Retinal pigment epithelial cell (primary cell): ENCODE data around the gene ECT2.

ENCODE experiments used
- DNase-seq: peaks from one replicate; pipeline ENCODE4 v3.0.0-alpha.2; 2010; ENCODE audit warnings: low read depth
- H3K4me3 ChIP-seq: 2 replicates; pipeline ENCODE4 v1.5.1; 2011; ENCODE audit warnings: mild to moderate bottlenecking, low read length, control low read depth, moderate library complexity
- TF ChIP-seq, protein P1 (sequence below): conservative IDR thresholded peaks from 2 replicates; pipeline ENCODE4 v1.5.1; 2011; ENCODE audit warnings: low read depth, low read length, control low read depth, inconsistent platforms

Gene ECT2

DNA sequence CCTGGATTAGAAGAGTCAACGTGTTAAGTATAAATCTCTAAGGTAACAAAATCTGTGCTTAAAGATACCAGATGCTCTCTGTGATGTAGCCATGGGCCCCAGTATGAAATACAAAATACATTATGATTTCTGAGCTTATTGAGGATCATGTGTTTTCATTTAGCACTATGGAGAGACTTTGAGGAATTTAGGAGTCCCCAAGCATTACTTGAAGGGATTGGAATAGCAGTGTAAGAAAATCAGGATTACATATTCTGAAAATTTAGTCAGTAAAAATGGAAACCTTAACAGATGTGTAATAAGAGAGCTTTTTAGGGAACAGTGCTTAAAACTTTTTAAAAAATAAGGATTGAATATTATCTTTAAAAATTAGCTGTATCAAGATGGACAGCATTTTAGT lies 35.5 kb downstream of the ECT2 start:
- TF ChIP-seq, protein P1, sequence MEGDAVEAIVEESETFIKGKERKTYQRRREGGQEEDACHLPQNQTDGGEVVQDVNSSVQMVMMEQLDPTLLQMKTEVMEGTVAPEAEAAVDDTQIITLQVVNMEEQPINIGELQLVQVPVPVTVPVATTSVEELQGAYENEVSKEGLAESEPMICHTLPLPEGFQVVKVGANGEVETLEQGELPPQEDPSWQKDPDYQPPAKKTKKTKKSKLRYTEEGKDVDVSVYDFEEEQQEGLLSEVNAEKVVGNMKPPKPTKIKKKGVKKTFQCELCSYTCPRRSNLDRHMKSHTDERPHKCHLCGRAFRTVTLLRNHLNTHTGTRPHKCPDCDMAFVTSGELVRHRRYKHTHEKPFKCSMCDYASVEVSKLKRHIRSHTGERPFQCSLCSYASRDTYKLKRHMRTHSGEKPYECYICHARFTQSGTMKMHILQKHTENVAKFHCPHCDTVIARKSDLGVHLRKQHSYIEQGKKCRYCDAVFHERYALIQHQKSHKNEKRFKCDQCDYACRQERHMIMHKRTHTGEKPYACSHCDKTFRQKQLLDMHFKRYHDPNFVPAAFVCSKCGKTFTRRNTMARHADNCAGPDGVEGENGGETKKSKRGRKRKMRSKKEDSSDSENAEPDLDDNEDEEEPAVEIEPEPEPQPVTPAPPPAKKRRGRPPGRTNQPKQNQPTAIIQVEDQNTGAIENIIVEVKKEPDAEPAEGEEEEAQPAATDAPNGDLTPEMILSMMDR = no peak
- no peak for DNase-seq

DNA sequence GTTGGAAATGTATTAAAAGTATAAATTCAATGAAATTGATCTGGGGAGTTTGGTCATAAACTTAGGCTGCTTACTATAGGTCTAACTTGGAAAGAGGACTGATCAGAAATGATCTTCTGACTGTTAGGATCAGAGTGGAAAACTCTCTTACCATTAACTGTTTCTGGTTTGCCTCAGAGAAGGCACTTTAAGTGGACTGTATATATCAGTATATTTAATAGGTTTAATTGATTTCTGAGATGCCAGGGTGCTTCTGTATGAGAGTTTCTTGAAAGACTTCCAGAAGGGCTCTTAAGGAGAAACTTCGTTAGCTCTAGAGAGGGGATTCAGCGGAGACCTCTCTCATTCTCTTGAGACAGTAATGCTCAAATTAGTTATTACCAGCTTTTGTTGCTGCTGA lies 36.5 kb downstream of the ECT2 start:
- no peak overlapping the region for H3K4me3 ChIP-seq
- no peak for DNase-seq
- TF ChIP-seq, protein P1 = no peak

More for the DNA sequence above, 35.5 kb downstream of the ECT2 start:
- no peak overlapping the region for H3K4me3 ChIP-seq

DNA sequence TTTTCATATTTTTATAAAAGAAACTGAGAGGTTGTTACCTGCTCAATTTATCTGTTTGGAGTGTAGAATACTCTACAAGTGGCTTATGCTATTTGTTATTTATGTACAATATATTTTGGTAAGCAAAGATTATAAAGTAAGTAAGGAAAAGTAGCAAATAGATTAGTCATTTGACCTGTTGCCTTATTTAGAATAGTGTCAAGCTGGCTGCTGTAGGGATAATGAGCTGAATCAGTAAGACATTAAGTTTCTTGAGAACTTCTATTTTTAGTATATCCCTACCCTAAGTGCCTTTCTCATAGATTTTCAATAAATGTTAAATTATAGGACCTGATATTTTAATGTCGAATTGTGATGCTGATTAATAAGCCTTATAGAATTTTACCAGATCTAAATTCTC lies 37.2 kb downstream of the ECT2 start:
- DNase-seq = peak; percentile 72
- TF ChIP-seq, protein P1 = no peak
- H3K4me3 ChIP-seq = no peak overlapping the region

DNA sequence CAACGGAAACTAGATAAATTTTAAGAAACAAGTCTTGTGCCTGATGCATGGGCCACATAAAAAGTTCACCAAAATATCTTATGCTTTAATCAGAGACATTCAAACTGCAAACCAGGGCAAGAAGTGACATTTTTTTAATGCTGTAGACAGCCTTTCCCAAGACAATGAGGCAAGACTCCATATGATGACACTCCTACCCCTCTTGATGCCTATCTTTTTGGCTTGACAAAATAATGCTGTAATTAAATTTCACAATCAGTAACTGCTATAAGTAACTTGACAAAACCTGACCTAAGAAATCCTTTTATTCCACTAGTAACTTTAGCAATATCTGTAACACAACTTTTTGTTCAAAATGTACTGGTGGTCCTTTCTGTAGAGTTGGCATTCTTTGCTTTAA lies 48.7 kb downstream of the ECT2 start:
- H3K4me3 ChIP-seq = no peak overlapping the region

DNA sequence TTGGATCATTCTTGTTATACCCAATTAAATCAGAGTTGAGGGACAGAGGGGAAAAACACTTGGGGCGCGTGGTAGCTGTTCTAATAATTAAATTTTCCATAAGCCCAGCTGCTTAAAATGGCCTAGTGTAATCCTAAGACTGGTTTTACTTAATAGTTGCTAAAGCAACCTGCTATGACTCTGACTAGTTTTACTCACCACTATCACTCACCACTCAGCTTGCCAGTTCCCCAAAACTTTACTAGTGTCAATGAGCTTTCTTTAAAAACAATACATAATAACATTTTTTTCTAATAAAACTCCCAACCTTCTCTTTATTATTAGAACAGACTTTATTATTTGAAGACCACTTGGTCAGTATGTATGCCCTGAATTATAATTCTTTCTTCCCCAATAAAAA lies 49.6 kb downstream of the ECT2 start:
- H3K4me3 ChIP-seq = no peak overlapping the region
- TF ChIP-seq, protein P1 = no peak
- DNase-seq = no peak

More for the DNA sequence above, 48.7 kb downstream of the ECT2 start:
- no peak for DNase-seq
- TF ChIP-seq, protein P1 = no peak

DNA sequence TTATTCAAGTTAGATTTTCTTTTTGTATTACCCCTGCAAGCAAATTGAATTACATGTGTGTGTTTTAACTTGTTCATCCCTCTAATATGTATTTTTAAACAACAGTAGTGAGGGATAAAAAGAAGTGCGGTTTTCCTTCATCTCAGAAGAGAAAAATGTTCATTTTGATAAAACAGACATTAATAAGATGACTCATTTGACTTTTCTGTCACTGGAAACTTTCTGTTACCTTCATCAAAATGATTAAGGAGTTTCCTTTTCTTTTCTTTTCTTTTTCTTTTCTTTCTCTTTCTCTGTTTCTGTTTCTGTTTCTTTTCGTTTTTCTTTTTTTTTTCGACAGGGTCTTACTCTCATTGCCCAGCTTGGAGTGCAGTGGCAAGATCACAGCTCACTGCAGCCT lies 53.0 kb downstream of the ECT2 start:
- H3K4me3 ChIP-seq = no peak overlapping the region
- TF ChIP-seq, protein P1 = no peak
- DNase-seq = no peak

DNA sequence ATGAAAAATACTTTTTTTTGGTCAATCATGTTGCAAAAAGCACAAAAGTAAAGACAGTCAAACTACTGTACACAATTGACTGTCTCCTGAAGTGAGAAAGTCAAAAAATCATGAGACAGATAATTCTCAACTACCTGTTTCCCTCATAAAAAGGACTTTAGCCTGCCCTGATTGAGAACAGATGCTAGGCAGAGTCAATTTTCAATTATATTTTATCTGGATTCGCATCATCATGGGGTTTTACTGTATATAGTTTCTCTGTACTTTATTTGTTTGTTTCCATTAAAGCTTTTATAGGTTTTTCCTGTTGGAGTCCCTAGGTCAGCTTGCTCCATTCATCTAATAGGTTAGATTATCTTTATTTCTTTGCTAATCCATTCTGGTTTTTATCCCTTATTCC lies 53.8 kb downstream of the ECT2 start:
- TF ChIP-seq, protein P1 = no peak
- H3K4me3 ChIP-seq = no peak overlapping the region
- DNase-seq = no peak
